ENCODE measurements around the gene KIAA1614.

The KIAA1614 gene

DNA sequence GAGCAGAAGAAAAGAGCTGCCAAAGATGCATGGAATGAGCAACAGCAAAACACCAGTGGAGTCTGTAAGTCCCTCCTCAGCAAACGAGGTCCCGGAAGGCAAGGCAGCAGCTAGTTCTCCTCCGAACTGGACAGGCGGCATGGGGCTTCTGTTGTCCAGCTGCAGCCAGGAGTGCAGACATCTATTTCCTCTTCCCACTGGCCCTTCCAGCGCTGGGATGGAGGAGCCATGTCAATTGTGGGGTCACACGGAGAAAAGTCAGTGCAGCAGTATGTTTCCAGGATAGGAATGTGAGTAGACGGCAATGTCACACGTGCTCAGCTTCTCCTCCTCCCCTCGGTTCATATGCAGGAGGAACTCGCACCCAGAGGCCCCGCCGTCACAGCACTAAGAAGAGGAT lies 63.5 kb downstream of the KIAA1614 start:
- TF ChIP-seq CTCF (IDR thresholded peaks at IDR 0.05; ENCODE audit: control insufficient read depth, extremely low read depth, insufficient read depth) = no peak
- DNase-seq (ENCODE audit: low read depth) = no peak
- H3K4me3 ChIP-seq (ENCODE audit: low read depth, low read length) = no peak overlapping the region

- no peak for DNase-seq (ENCODE audit: low read depth)
- no peak for TF ChIP-seq CTCF (IDR thresholded peaks at IDR 0.05; ENCODE audit: control insufficient read depth, extremely low read depth, insufficient read depth)
- H3K4me3 ChIP-seq (ENCODE audit: low read depth, low read length) = no peak overlapping the region
Measured at GRCh38 chr1:180976732-180977357, 64.1 kb downstream of the KIAA1614 start.

DNA sequence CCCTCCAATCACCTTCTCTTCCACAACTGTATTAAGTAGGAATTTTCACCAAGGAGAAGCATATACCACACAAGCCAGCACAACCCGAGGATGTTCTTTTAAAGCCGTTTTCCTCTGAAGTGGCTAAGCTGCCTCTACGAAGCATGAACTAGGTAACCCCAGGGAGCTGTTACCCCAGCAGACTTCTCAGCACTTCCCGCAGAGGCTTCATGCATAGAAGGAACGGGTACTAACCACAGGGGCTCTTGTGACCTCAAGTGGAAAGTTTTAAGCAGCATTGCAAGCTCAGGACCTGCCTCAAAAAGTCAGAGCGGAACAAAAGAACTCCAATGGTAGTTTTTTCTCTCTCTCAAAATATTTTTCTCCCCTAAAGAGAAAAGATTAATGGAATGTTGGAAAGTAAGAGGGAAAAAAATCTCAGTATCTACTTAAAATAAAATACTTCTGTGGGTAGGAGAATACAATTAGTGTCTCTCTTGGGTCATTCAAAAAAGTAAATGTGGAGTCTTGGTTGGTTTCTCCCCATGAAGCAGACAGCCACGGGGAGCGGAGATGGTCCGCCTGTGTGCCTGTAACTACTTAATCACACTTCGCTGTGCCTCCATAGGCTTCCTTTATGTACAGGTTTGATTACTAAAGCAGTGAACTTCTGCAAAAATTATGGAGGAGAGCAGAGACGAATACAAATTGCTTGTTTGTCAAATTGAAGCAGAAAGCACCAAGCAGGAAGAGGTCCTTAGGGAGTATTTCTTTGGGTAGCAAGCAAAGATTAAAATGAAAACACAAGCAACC lies 69.1 kb downstream of the KIAA1614 start:
- DNase-seq (ENCODE audit: low read depth) = no peak
- no peak for TF ChIP-seq CTCF (IDR thresholded peaks at IDR 0.05; ENCODE audit: control insufficient read depth, extremely low read depth, insufficient read depth)
- no peak overlapping the region for H3K4me3 ChIP-seq (ENCODE audit: low read depth, low read length)

- DNase-seq (ENCODE audit: low read depth) = no peak
- no peak for TF ChIP-seq CTCF (IDR thresholded peaks at IDR 0.05; ENCODE audit: control insufficient read depth, extremely low read depth, insufficient read depth)
- H3K4me3 ChIP-seq (ENCODE audit: low read depth, low read length) = no peak overlapping the region
Measured at GRCh38 chr1:180982422-180982821, 69.7 kb downstream of the KIAA1614 start.

DNA sequence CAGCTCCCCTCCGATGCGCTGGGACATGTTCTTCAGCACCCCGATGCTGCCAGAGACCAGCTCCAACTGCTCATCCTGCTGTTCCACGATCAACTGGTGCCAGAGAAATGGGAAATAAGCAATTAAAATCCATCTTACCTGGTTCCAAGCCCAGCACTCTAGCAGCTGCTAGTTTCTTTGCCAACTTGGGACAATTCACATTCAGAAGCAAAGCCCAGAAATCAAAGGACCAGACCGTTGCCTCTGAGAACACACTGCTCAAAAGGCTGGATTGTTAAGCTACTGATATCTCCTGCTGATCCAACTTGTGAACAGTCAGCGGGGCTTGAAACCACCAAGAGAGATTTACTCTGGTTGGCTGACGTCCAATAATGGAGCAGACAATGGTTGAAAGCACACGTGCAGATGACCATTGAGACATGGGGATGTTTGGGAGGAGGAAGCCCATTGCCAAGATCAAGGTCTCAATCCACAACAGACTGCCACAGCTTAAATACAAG lies 75.6 kb downstream of the KIAA1614 start:
- TF ChIP-seq CTCF (IDR thresholded peaks at IDR 0.05; ENCODE audit: control insufficient read depth, extremely low read depth, insufficient read depth) = no peak

DNA sequence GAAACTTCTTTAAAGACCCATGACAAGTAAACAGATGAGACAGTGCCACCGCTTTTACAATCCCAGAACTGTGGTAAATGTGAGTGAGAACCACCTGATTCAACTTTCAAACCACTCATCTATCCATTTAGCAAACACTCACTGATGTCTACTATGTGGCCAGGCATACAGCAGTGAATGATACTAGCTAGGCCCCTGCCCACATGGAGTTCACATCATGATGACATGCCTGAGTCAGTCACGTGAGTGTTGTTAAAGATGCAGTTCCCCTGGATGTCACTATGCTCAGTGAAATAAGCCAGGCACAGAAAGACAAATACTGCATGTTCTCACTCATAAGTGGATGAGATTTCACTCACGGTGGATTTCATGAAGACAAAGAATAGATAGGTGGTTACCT lies 81.6 kb downstream of the KIAA1614 start:
- H3K4me3 ChIP-seq (ENCODE audit: low read depth, low read length) = no peak overlapping the region
- no peak for DNase-seq (ENCODE audit: low read depth)
- TF ChIP-seq CTCF (IDR thresholded peaks at IDR 0.05; ENCODE audit: control insufficient read depth, extremely low read depth, insufficient read depth) = no peak

More for the DNA sequence above, 75.6 kb downstream of the KIAA1614 start:
- no peak for DNase-seq (ENCODE audit: low read depth)
- no peak overlapping the region for H3K4me3 ChIP-seq (ENCODE audit: low read depth, low read length)

Data from LNCaP clone FGC (cell line).